ENCODE results near the gene EDN3.

Gene EDN3

GRCh38 chr20:59371431-59371830 lies 71.0 kb downstream of the EDN3 start:
- no peak for DNase-seq

DNA sequence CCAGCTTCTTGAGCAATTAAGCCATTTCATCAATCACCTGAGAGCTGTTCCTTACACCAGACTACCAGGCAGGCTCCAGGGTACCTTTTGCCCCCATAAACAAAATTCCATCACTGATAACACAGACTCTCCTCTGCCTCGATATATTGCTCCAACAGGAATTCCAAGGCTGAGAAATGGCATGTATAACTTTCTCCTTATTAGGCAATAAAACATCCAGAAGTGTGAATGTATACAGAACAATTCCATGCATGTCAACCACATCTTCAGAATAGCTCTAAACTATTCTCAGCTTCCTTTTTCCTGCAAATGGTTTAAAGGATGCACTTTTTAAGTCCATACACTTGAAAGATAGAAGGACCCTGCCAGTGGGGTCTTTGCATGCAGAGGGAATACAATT lies 73.8 kb downstream of the EDN3 start:
- no peak for DNase-seq

- no peak for DNase-seq
These were observed 75.1 kb downstream of the EDN3 start for GRCh38 chr20:59375541-59375940.

Data from activated CD4-positive, alpha-beta T cell treated with anti-CD3 and anti-CD28 coated beads for 4 hours (primary cell).